Panc1 (cell line): ENCODE results near the gene GNLY. TPM values are rescaled to one million over a fixed set of nuclear protein-coding genes. Genes with fewer than 3 reads are reported as not detected.
A peak's percentile ranks its signal among the peaks of the same experiment; 100 is the strongest.

Experiments
- ATAC-seq: fragments of 200-7000 bp; cut with Tn5 transposase; 2 replicates; pipeline ENCODE4 v1.9.1; 2020; ENCODE audit warnings: mild to moderate bottlenecking, moderate library complexity
- BruUV-seq: library from RNA; stranded (reverse); fragments of 400-500 nt; replicated peaks from 2 replicates; lab custom pipeline; 2021; lab: Mats Ljungman, UMichigan
- CTCF ChIA-PET: fragments of 300-600 bp; sonication (Branson Sonifier 250); formaldehyde crosslinking; loops from one replicate; lab custom pipeline; 2022; ENCODE audit warnings: antibody characterized with exemption; lab: Charles Lee
- POLR2A ChIA-PET: fragments of 300-600 bp; sonication (Branson Sonifier 250); formaldehyde crosslinking; loops from one replicate; lab custom pipeline; 2022; ENCODE audit warnings: antibody characterized with exemption; lab: Charles Lee
- DNase-seq: peaks from one replicate; pipeline ENCODE4 v3.0.0-alpha.2; 2010; ENCODE audit warnings: low read depth, low spot score
- H3K27ac ChIP-seq: 2 replicates; pipeline ENCODE4 v1.5.1; 2011; ENCODE audit warnings: mild to moderate bottlenecking, low read length, inconsistent platforms
- H3K27me3 ChIP-seq: fragments of 200-500 bp; sonication (Bioruptor generic); 2 replicates; pipeline ENCODE4 v1.6.0; 2014; ENCODE audit warnings: low read length, inconsistent platforms; ENCODE audit not compliant: control insufficient read depth, insufficient read depth
- H3K36me3 ChIP-seq: fragments of 200-500 bp; sonication (Bioruptor generic); 2 replicates; pipeline ENCODE4 v1.5.1; 2014; ENCODE audit warnings: inconsistent platforms, mild to moderate bottlenecking, low read length, moderate library complexity; ENCODE audit not compliant: control insufficient read depth, insufficient read depth
- H3K4me1 ChIP-seq: 2 replicates; pipeline ENCODE4 v1.5.1; 2011; ENCODE audit warnings: inconsistent platforms, mild to moderate bottlenecking, low read length, moderate library complexity; ENCODE audit not compliant: control insufficient read depth, insufficient read depth
- H3K4me3 ChIP-seq, 2 experiments: 2 replicates each; pipeline ENCODE4 v1.5.1; 2011 to 2012; ENCODE audit warnings: low read depth in 2 of 2, low read length in 2 of 2, mild to moderate bottlenecking in 2 of 2, inconsistent platforms in 1 of 2, moderate library complexity in 1 of 2
- H3K9me3 ChIP-seq: fragments of 200-500 bp; sonication (Bioruptor generic); 2 replicates; pipeline ENCODE4 v1.5.1; 2014; ENCODE audit warnings: low read depth, mild to moderate bottlenecking, inconsistent platforms, low read length, moderate library complexity; ENCODE audit not compliant: control insufficient read depth, insufficient read depth
- POLR2AphosphoS5 ChIP-seq: IDR thresholded peaks from 2 replicates; pipeline ENCODE4 v1.6.1; 2012; ENCODE audit warnings: mild to moderate bottlenecking, low read depth, low read length, moderate library complexity
- SIN3A ChIP-seq: IDR thresholded peaks from 2 replicates; pipeline ENCODE4 v1.6.1; 2012; ENCODE audit warnings: low read depth, mild to moderate bottlenecking, low read length, moderate library complexity, borderline replicate concordance; ENCODE audit not compliant: insufficient read depth
- TCF7L2 ChIP-seq: IDR thresholded peaks from 2 replicates; pipeline ENCODE4 v1.6.1; 2011; ENCODE audit warnings: mild to moderate bottlenecking, low read depth, low read length, inconsistent platforms
- in situ Hi-C: cut with HindIII; loops from 2 replicates; pipeline ENCODE4 v1.10.0; 2016; ENCODE audit warnings: low sequenced_read_pairs, low pct_unique_long_range_greater_than_20kb
- intact Hi-C: fragments of 100-400 bp; cut with micrococcal nuclease; formaldehyde crosslinking; loops from one replicate; pipeline ENCODE4 v1.10.0; 2022; ENCODE audit not compliant: unreplicated experiment
- total RNA-seq: library from RNA; stranded (reverse); gene quantifications from one replicate; pipeline ENCODE4 v1.2.1, GENCODE V29; 2021; ENCODE audit not compliant: unreplicated experiment
- TF ChIP-seq, protein P1 (sequence below): fragments of 450-650 bp; IDR thresholded peaks from 2 replicates; pipeline ENCODE4 v1.5.1; 2017; ENCODE audit warnings: mild to moderate bottlenecking
- TF ChIP-seq, protein P2 (sequence below), 2 experiments: IDR thresholded peaks; 2 replicates each; pipeline ENCODE4 v1.6.1; 2011 to 2012; ENCODE audit warnings: low read depth in 2 of 2, control low read depth in 1 of 2, low read length in 1 of 2, mild to moderate bottlenecking in 1 of 2, moderate library complexity in 1 of 2; ENCODE audit not compliant: insufficient read depth in 1 of 2

GNLY gene
- total RNA-seq, 1 experiment from 2014 or later: not detected

DNA sequence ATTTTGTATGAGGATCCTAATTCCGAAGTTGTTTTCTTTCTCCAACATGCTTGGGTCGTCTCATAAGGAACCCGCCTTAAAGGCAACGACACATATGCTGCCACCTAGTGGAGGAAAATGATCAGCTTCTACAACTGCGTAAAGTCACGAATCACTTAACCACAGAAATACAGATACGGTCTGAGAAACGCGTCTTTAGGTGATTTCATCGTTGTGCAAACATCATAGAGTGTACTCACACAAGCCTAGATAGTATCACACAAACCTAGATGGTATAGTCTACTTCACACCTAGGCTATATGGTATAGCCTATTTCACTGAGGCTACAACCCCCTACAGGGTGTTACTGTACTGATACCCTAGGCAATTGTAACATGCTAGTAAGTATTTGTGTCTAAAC, 13.1 kb downstream of the GNLY start:
- DNase-seq: peak; percentile 90
- no peaks in the 10 kb centered on the region for H3K9me3 ChIP-seq
- TF ChIP-seq, protein P1, sequence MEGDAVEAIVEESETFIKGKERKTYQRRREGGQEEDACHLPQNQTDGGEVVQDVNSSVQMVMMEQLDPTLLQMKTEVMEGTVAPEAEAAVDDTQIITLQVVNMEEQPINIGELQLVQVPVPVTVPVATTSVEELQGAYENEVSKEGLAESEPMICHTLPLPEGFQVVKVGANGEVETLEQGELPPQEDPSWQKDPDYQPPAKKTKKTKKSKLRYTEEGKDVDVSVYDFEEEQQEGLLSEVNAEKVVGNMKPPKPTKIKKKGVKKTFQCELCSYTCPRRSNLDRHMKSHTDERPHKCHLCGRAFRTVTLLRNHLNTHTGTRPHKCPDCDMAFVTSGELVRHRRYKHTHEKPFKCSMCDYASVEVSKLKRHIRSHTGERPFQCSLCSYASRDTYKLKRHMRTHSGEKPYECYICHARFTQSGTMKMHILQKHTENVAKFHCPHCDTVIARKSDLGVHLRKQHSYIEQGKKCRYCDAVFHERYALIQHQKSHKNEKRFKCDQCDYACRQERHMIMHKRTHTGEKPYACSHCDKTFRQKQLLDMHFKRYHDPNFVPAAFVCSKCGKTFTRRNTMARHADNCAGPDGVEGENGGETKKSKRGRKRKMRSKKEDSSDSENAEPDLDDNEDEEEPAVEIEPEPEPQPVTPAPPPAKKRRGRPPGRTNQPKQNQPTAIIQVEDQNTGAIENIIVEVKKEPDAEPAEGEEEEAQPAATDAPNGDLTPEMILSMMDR: peak; percentile 88
- no peak for TF ChIP-seq TCF7L2
- peaks cover 2% of the 10 kb centered on the region; the same call in 1 of the 2 replicates for H3K27me3 ChIP-seq
- no TSS peak for BruUV-seq
- ChIA-PET POLR2A (interaction anchor here (0.6 kb wide), 1 partner anchor 87 kb away, joined by 5 read pairs; no protein-coding TSS in a partner anchor), CTCF (interaction anchor here (0.7 to 1.8 kb wide), 8 partner anchors 11 to 270 kb away, joined by 3 to 25 read pairs (median 4); no protein-coding TSS in a partner anchor)
- intact Hi-C loops (loop anchor here (2.0 kb wide), 1 partner anchor 29 kb away; no protein-coding TSS in a partner anchor), in situ Hi-C loops (loop anchor here (5.0 kb wide), 1 partner anchor 50 kb away; no protein-coding TSS in a partner anchor)
- H3K36me3 ChIP-seq: no peaks in the 10 kb centered on the region
- H3K4me1 ChIP-seq: peaks cover 6% of the 10 kb centered on the region; the same call in 1 of the 2 replicates
- ATAC-seq: peak; percentile 93
- H3K27ac ChIP-seq: no peak overlapping the region
- no peak overlapping the region for H3K4me3 ChIP-seq

DNA sequence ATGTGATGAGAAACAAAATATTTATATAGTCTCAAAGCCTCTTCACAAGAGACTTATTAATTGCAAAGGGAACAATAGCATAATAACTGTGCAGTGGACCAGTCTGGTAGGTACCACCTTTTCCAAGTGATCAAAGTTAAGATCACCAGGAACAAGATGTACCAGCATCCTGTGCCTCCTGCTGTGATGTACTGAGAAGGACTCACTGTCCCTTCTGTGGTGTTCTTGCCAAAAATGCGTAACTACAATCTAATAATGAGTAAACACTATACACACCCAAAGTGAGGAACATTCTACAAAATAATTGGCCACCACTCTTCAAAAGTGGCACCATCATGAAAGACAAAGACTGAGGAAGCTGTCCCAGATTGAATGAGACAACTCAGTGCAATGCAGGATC, 14.5 kb downstream of the GNLY start:
- Histone ChIP-seq H3K36me3 (no peaks in the 10 kb centered on the region), H3K4me3 (no peak overlapping the region), H3K27me3 (peaks cover 2% of the 10 kb centered on the region; the same call in 1 of the 2 replicates), H3K9me3 (no peaks in the 10 kb centered on the region), H3K4me1 (no peaks in the 10 kb centered on the region), H3K27ac (no peak overlapping the region)
- ATAC-seq: no peak
- CTCF ChIA-PET: interaction anchor here (1.3 to 1.8 kb wide), 2 partner anchors 29 to 71 kb away, joined by 6 to 25 read pairs; no protein-coding TSS in a partner anchor
- in situ Hi-C loops (loop anchor here (5.0 kb wide), 1 partner anchor 51 kb away; no protein-coding TSS in a partner anchor), intact Hi-C loops (no loop called here)
- POLR2A ChIA-PET: no interaction called here
- no TSS peak for BruUV-seq
- no peak for DNase-seq
- TF ChIP-seq POLR2AphosphoS5: no peak
- TF ChIP-seq, protein P2, sequence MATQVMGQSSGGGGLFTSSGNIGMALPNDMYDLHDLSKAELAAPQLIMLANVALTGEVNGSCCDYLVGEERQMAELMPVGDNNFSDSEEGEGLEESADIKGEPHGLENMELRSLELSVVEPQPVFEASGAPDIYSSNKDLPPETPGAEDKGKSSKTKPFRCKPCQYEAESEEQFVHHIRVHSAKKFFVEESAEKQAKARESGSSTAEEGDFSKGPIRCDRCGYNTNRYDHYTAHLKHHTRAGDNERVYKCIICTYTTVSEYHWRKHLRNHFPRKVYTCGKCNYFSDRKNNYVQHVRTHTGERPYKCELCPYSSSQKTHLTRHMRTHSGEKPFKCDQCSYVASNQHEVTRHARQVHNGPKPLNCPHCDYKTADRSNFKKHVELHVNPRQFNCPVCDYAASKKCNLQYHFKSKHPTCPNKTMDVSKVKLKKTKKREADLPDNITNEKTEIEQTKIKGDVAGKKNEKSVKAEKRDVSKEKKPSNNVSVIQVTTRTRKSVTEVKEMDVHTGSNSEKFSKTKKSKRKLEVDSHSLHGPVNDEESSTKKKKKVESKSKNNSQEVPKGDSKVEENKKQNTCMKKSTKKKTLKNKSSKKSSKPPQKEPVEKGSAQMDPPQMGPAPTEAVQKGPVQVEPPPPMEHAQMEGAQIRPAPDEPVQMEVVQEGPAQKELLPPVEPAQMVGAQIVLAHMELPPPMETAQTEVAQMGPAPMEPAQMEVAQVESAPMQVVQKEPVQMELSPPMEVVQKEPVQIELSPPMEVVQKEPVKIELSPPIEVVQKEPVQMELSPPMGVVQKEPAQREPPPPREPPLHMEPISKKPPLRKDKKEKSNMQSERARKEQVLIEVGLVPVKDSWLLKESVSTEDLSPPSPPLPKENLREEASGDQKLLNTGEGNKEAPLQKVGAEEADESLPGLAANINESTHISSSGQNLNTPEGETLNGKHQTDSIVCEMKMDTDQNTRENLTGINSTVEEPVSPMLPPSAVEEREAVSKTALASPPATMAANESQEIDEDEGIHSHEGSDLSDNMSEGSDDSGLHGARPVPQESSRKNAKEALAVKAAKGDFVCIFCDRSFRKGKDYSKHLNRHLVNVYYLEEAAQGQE (IDR thresholded peaks at IDR 0.05; ENCODE audit: insufficient read depth in 1 of 2, low read depth in 2 of 2, low read length in 1 of 2): no peak
- TF ChIP-seq, protein P1: no peak
- no peak for TF ChIP-seq SIN3A
- TF ChIP-seq TCF7L2: no peak
